ENCODE data around the gene CACNA1E.
"Not testable (repeated sequence)": the region's sequence is repeated elsewhere in the genome, so short reads cannot be mapped to it uniquely, and the experiment has no call there.

Gene CACNA1E

GRCh38 chr1:181517181-181517875, 34.0 kb downstream of the CACNA1E start:
- DNase-seq (ENCODE audit: low spot score) = no peak

- DNase-seq (ENCODE audit: low spot score) = no peak
These were observed 34.8 kb downstream of the CACNA1E start for GRCh38 chr1:181518152-181518551.

- no peak for DNase-seq (ENCODE audit: low spot score)
These were observed 39.5 kb downstream of the CACNA1E start for GRCh38 chr1:181522864-181523263.

GRCh38 chr1:181525104-181525721, 41.9 kb downstream of the CACNA1E start:
- no peak for DNase-seq (ENCODE audit: low spot score)

- not testable (repeated sequence) for DNase-seq (ENCODE audit: low spot score)
These were observed 44.9 kb downstream of the CACNA1E start for GRCh38 chr1:181528241-181528640.

GRCh38 chr1:181531441-181531840, 48.1 kb downstream of the CACNA1E start:
- no peak for DNase-seq (ENCODE audit: low spot score)

GRCh38 chr1:181531951-181532600, 48.8 kb downstream of the CACNA1E start:
- DNase-seq (ENCODE audit: low spot score) = no peak

GRCh38 chr1:181538836-181539235, 55.5 kb downstream of the CACNA1E start:
- no peak for DNase-seq (ENCODE audit: low spot score)

- no peak for DNase-seq (ENCODE audit: low spot score)
These were observed 58.1 kb downstream of the CACNA1E start for GRCh38 chr1:181541458-181541857.

GRCh38 chr1:181541947-181542346, 58.6 kb downstream of the CACNA1E start:
- no peak for DNase-seq (ENCODE audit: low spot score)

GRCh38 chr1:181542406-181542805, 59.1 kb downstream of the CACNA1E start:
- not testable (repeated sequence) for DNase-seq (ENCODE audit: low spot score)

GRCh38 chr1:181545395-181545794, 62.1 kb downstream of the CACNA1E start:
- DNase-seq (ENCODE audit: low spot score) = no peak

GRCh38 chr1:181548497-181548896, 65.2 kb downstream of the CACNA1E start:
- no peak for DNase-seq (ENCODE audit: low spot score)

GRCh38 chr1:181551249-181551648, 67.9 kb downstream of the CACNA1E start:
- no peak for DNase-seq (ENCODE audit: low spot score)

GRCh38 chr1:181551754-181552153, 68.4 kb downstream of the CACNA1E start:
- no peak for DNase-seq (ENCODE audit: low spot score)

GRCh38 chr1:181554465-181554864, 71.1 kb downstream of the CACNA1E start:
- DNase-seq (ENCODE audit: low spot score) = no peak

GRCh38 chr1:181556631-181557030, 73.3 kb downstream of the CACNA1E start:
- DNase-seq (ENCODE audit: low spot score) = no peak

GRCh38 chr1:181557313-181557712, 74.0 kb downstream of the CACNA1E start:
- no peak for DNase-seq (ENCODE audit: low spot score)

- DNase-seq (ENCODE audit: low spot score) = no peak
These were observed 75.1 kb downstream of the CACNA1E start for GRCh38 chr1:181558416-181558815.

- no peak for DNase-seq (ENCODE audit: low spot score)
These were observed 75.8 kb downstream of the CACNA1E start for GRCh38 chr1:181559142-181559541.

- no peak for DNase-seq (ENCODE audit: low spot score)
These were observed 79.1 kb downstream of the CACNA1E start for GRCh38 chr1:181562395-181562794.

- no peak for DNase-seq (ENCODE audit: low spot score)
These were observed 85.4 kb downstream of the CACNA1E start for GRCh38 chr1:181568736-181569135.

- no peak for DNase-seq (ENCODE audit: low spot score)
These were observed 94.2 kb downstream of the CACNA1E start for GRCh38 chr1:181577475-181577874.

Data from CD4-positive, alpha-beta T cell treated with Interleukin-6 at 100 ng/mL for 8 hours (primary cell).